HG03457 (cell line): Measurements from ENCODE around the gene SNX33.
"Not testable (repeated sequence)": the region's sequence is repeated elsewhere in the genome, so short reads cannot be mapped to it uniquely, and the experiment has no call there.

Source experiments
- ATAC-seq: cut with Tn5 transposase; IDR thresholded peaks from one replicate; pipeline ENCODE4 v1.9.1; 2021; ENCODE audit warnings: moderate number of reproducible peaks; ENCODE audit not compliant: unreplicated experiment

Gene SNX33

GRCh38 chr15:75697523-75697922 is 49.8 kb downstream of the SNX33 start:
- no peak for ATAC-seq

GRCh38 chr15:75697974-75698747 is 50.4 kb downstream of the SNX33 start:
- not testable (repeated sequence) for ATAC-seq

DNA sequence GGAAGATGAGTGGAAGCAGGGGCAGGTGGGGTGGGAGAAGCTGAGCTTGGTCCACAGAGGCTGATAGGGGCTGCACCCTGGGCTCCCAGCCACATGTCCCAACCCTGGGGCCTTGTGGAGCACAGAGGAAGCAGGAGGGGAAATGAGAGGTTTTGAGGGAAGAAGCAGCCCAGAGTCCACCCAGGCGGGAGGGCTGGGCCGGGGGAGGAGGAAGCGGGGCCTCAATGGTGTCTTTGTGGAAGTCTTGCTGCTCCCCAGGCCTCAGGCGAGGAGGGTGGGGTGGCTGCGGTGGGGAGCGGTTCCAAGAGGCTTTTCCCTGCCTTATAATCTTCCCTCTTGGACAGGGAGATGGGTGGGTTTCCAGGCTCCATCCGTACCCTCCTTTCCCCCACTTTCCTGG is 51.8 kb downstream of the SNX33 start:
- not testable (repeated sequence) for ATAC-seq

- ATAC-seq, result not testable (repeated sequence)
Measured at GRCh38 chr15:75699961-75700874, 52.5 kb downstream of the SNX33 start.

DNA sequence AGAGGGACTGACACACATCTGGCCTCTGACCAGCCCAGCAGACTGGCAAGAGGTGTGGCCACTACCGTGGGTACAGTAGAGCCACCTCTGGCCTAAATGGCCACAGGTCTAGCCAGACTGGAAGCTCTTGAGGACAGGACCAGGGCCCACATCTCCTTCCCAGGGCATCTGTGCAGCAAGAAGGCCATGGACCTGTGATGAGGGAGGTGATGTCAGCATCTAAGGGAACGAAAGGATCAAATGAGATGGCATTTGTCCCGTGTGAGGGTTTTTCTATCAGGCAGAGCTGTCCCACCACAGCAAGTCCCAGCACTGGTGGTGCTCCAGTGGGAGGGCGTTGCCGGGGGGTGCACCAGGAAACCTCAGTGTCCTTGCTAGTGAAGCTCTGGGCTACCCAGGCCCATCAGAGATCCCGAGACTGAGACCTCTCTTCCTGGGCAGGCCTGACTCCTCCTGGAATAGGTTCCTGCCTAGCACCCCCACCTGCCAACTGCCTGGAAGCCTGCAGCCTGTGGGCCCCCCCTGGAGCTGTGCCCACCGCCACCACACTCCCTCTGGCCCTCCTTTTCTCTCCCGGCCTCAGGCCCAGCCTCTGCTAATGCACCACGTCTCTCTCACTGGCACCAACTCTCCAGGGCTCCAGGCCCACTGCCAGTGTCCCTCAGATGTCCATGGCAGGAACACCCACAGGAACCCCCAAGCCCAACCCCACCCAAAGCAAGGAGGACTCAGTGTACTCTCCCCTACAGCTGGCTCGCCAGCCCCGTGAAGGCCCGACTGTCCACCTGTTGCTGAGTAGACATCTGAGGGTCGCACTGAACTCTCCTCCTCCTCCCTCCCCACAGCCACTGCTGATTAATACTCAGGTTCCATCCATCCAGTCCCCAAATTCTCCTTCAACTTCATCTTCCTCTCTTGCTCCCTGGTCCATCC is 53.6 kb downstream of the SNX33 start:
- not testable (repeated sequence) for ATAC-seq

DNA sequence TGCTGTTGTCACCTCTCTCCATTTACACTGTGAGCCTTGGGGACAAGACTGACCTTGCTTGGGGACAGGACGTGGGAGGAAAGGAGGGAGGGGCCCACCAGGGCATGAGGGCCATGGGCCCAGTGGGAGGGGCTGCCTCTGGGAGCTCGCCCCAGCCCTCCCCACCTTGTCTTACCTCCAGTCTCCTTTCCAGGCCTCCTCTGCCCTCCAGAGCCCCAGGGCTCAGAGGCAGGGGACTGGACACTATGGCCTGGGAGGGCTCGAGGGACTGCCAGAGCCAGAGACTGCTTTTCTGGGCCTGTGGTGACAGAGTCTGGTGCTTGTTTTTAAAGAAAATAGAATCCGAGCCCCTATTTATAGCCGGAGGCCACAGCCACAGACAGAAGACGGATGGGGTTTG is 54.7 kb downstream of the SNX33 start:
- ATAC-seq, result no peak

GRCh38 chr15:75703440-75704262 is 55.9 kb downstream of the SNX33 start:
- not testable (repeated sequence) for ATAC-seq

GRCh38 chr15:75704263-75704615 is 56.5 kb downstream of the SNX33 start:
- no peak for ATAC-seq

GRCh38 chr15:75704618-75705017 is 56.9 kb downstream of the SNX33 start:
- ATAC-seq, result no peak

- ATAC-seq, result not testable (repeated sequence)
Measured at GRCh38 chr15:75705375-75705774, 57.7 kb downstream of the SNX33 start.

DNA sequence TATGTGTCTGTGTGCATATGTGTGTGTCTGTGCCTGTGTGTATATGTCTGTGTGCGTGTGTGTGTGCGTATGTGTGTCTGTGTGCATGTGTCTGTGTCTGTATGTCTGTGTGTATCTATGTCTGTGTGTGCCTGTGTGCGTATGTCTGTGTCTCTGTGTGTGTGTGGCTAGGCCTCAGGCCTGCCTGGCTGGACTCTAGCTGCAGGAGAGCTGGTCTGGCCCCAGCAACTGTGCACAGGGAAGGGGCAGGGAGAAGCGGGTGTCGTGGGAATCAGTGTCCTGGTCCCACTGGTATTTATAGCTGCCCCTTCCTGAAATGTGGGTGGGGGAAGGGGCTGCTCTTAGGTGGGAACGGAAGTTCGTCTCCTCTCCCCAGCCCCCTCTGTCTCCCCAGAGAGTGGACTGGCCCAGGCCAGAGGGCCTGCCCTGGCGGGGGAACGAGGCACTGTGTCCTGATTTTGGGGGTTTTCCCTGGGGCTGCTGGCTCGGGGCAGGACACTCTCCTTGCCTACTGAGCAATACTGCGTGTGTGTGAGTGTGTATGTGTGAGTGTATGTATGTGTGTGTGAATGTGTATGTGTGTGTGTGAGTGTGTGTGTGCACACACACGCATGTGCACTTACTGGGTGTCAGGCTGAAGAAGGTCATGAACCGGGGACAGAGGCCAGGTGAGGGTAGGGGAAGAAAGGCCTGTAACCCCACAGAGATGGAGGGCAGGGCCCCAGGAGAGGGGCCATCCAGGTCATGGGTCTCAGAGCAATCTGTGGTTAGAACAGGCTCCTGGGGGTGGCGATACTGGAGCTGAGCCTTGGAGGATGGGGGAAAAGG is 58.4 kb downstream of the SNX33 start:
- ATAC-seq, result no peak

- ATAC-seq, result no peak
Measured at GRCh38 chr15:75706682-75706954, 58.9 kb downstream of the SNX33 start.

DNA sequence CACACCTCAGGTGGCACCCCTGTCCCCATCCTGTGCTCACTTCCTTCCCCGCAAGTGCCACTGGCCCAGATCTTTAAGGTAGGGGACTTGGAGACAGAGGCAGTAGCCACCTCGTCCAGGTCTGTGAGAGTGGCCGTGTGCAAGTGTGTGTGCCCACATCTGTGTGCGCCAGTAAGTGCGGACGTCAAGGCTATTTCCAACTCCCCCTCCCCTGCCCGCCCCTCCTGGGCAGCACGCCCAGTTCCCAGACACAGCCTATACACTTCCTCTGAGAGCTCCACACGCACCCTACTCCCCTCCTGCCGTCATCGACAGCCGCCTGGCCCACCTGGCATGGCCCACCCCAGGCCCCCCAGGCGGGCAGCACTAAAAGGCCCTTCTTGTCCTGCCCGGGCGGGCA is 61.7 kb downstream of the SNX33 start:
- not testable (repeated sequence) for ATAC-seq

DNA sequence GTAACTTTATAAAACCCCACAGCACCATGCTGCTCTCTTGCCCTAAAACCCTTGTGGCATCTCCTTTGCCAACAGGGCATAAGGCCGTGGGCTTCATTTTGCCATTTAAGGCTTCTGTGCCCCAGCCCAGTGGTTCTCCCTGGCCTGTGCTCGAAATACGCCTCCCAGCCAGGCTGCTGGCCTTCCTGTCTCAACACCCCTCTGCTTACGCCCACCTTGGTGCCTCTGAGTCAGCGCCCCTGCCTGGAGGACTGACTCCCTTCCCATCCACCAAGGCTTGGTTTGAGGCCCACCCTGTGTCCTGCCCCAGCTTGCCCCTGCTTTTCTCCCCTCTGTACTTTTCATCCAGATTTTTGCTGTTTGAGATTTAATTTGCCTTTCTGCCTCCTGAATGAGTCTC is 63.2 kb downstream of the SNX33 start:
- ATAC-seq, result not testable (repeated sequence)

GRCh38 chr15:75711495-75711894 is 63.8 kb downstream of the SNX33 start:
- not testable (repeated sequence) for ATAC-seq
